Hindlimb muscle (tissue), 1 donor: ENCODE results near the gene NDUFS6. TPM values are rescaled to one million over a fixed set of nuclear protein-coding genes. Genes with fewer than 3 reads are reported as not detected.
"Not testable (repeated sequence)": the region's sequence is repeated elsewhere in the genome, so short reads cannot be mapped to it uniquely, and the experiment has no call there.

Source experiments
- DNase-seq: peaks from one replicate; pipeline ENCODE4 v3.0.0-alpha.2; 2013
- polyA plus RNA-seq: library from polyadenylated mRNA; unstranded; fragments of 120-200 nt; gene quantifications from one replicate; pipeline ENCODE4 v1.2.1, GENCODE V29; 2013; ENCODE audit not compliant: insufficient read length

NDUFS6 gene
- polyA plus RNA-seq, 1 donor = 69.9 TPM

GRCh38 chr5:1834721-1835429, 33.7 kb downstream of the NDUFS6 start:
- no peak for DNase-seq

- no peak for DNase-seq
Measured at GRCh38 chr5:1835431-1835830, 34.2 kb downstream of the NDUFS6 start.

GRCh38 chr5:1836176-1836890, 35.1 kb downstream of the NDUFS6 start:
- DNase-seq = no peak

- DNase-seq = no peak
Measured at GRCh38 chr5:1836891-1837880, 36.0 kb downstream of the NDUFS6 start.

GRCh38 chr5:1838013-1838412, 36.8 kb downstream of the NDUFS6 start:
- no peak for DNase-seq

GRCh38 chr5:1840071-1840547, 38.9 kb downstream of the NDUFS6 start:
- no peak for DNase-seq

- DNase-seq = no peak
Measured at GRCh38 chr5:1840741-1841521, 39.7 kb downstream of the NDUFS6 start.

GRCh38 chr5:1842004-1842819, 41.0 kb downstream of the NDUFS6 start:
- DNase-seq = no peak

GRCh38 chr5:1843761-1844160, 42.6 kb downstream of the NDUFS6 start:
- not testable (repeated sequence) for DNase-seq

GRCh38 chr5:1844708-1845436, 43.7 kb downstream of the NDUFS6 start:
- DNase-seq = no peak

- no peak for DNase-seq
Measured at GRCh38 chr5:1845696-1846095, 44.5 kb downstream of the NDUFS6 start.

- no peak for DNase-seq
Measured at GRCh38 chr5:1846583-1846982, 45.4 kb downstream of the NDUFS6 start.

- no peak for DNase-seq
Measured at GRCh38 chr5:1847056-1847455, 45.8 kb downstream of the NDUFS6 start.

- DNase-seq = no peak
Measured at GRCh38 chr5:1847611-1848010, 46.4 kb downstream of the NDUFS6 start.

GRCh38 chr5:1850324-1851154, 49.3 kb downstream of the NDUFS6 start:
- no peak for DNase-seq

GRCh38 chr5:1851290-1851934, 50.2 kb downstream of the NDUFS6 start:
- no peak for DNase-seq

- DNase-seq = no peak
Measured at GRCh38 chr5:1852324-1852947, 51.2 kb downstream of the NDUFS6 start.

- DNase-seq = no peak
Measured at GRCh38 chr5:1853531-1853930, 52.3 kb downstream of the NDUFS6 start.
